H1 (cell line): Measurements from ENCODE around the gene LTC4S. TPM values are rescaled to one million over a fixed set of nuclear protein-coding genes. Genes with fewer than 3 reads are reported as not detected.

ENCODE experiments used
- CTCF ChIA-PET: fragments of 300-600 bp; sonication (Branson Sonifier 250); formaldehyde crosslinking; loops from one replicate; lab custom pipeline; 2021; ENCODE audit not compliant: partially characterized antibody; lab: Charles Lee
- POLR2A ChIA-PET: fragments of 300-600 bp; sonication (Branson Sonifier 250); formaldehyde crosslinking; loops from one replicate; lab custom pipeline; 2021; ENCODE audit warnings: inconsistent platforms; ENCODE audit not compliant: partially characterized antibody; lab: Charles Lee
- DNase-seq, 2 experiments: peaks; one replicate each; pipeline versions ENCODE4 v3.0.0 to v3.0.0-alpha.2; 2010 to 2022; ENCODE audit warnings: low spot score in 2 of 2, low read depth in 1 of 2, mixed read lengths in 1 of 2
- FAIRE-seq: peaks from 2 replicates; lab custom pipeline; 2011; peaks lifted over from hg19 to GRCh38; lab: Jason Lieb, UNC
- H2AFZ ChIP-seq: 2 replicates; pipeline ENCODE4 v1.8.1; 2012; ENCODE audit warnings: low read length, inconsistent platforms
- H2AK5ac ChIP-seq: 2 replicates; pipeline ENCODE4 v1.6.1; 2013; ENCODE audit warnings: low read depth, low read length
- H2BK120ac ChIP-seq: replicated peaks from 2 replicates; pipeline ENCODE3; 2013; ENCODE audit warnings: low read depth, low read length, inconsistent platforms
- H2BK12ac ChIP-seq: 2 replicates; pipeline ENCODE4 v1.6.1; 2013; ENCODE audit warnings: low read depth, low read length
- H2BK15ac ChIP-seq: 2 replicates; pipeline ENCODE4 v1.6.1; 2013; ENCODE audit warnings: low read length
- H2BK20ac ChIP-seq: 2 replicates; pipeline ENCODE4 v1.6.1; 2013; ENCODE audit warnings: low read length
- H2BK5ac ChIP-seq: 2 replicates; pipeline ENCODE4 v1.6.1; 2013; ENCODE audit warnings: low read depth, low read length
- H3K14ac ChIP-seq: 2 replicates; pipeline ENCODE4 v1.6.1; 2013; ENCODE audit warnings: inconsistent platforms; ENCODE audit not compliant: insufficient read length
- H3K18ac ChIP-seq: 2 replicates; pipeline ENCODE4 v1.6.1; 2013; ENCODE audit warnings: low read length; ENCODE audit errors: extremely low read depth
- H3K23ac ChIP-seq: 2 replicates; pipeline ENCODE4 v1.6.1; 2013; ENCODE audit warnings: inconsistent platforms; ENCODE audit not compliant: insufficient read length
- H3K23me2 ChIP-seq: 2 replicates; pipeline ENCODE4 v1.6.1; 2013; ENCODE audit warnings: low read depth, low read length
- H3K27ac ChIP-seq: 2 replicates; pipeline ENCODE4 v1.6.1; 2011; ENCODE audit warnings: low read depth, low read length, inconsistent platforms
- H3K27me3 ChIP-seq, 4 experiments: replicated peaks in 1 of 4; 1 replicate in 1 of 4; 2 replicates in 3 of 4; pipeline versions ENCODE4 v1.6.1 to v1.8.1; 2011 to 2013; ENCODE audit warnings: low read length in 3 of 4, mild to moderate bottlenecking in 3 of 4, inconsistent platforms in 2 of 4, mixed read lengths in 2 of 4, moderate library complexity in 1 of 4; ENCODE audit not compliant: control insufficient read depth in 3 of 4, insufficient read depth in 3 of 4; ENCODE audit errors: extremely low read depth in 1 of 4
- H3K36me3 ChIP-seq, 4 experiments: 2 replicates each; pipeline versions ENCODE4 v1.6.1 to v1.8.1; 2011 to 2013; ENCODE audit warnings: mild to moderate bottlenecking in 4 of 4, low read length in 3 of 4, moderate library complexity in 2 of 4, control low read depth in 1 of 4, inconsistent platforms in 1 of 4; ENCODE audit not compliant: insufficient read depth in 4 of 4, control insufficient read depth in 2 of 4
- H3K4ac ChIP-seq: replicated peaks from 2 replicates; pipeline ENCODE3; 2013; ENCODE audit warnings: low read length, low read depth, mixed read lengths, inconsistent platforms; ENCODE audit not compliant: insufficient read length
- H3K4me1 ChIP-seq, 4 experiments: replicated peaks in 1 of 4; 1 replicate in 1 of 4; 2 replicates in 3 of 4; pipeline versions ENCODE4 v1.6.1 to v1.8.1; 2011 to 2013; ENCODE audit warnings: low read length in 3 of 4, inconsistent platforms in 2 of 4, mixed read lengths in 1 of 4; ENCODE audit not compliant: insufficient read depth in 4 of 4, control insufficient read depth in 3 of 4
- H3K4me2 ChIP-seq, 2 experiments: 2 replicates each; pipeline versions ENCODE4 v1.6.1 to v1.8.1; 2011 to 2013; ENCODE audit warnings: low read depth in 2 of 2, low read length in 2 of 2, control low read depth in 1 of 2, inconsistent platforms in 1 of 2, mild to moderate bottlenecking in 1 of 2; ENCODE audit not compliant: insufficient read depth in 1 of 2
- H3K4me3 ChIP-seq, 4 experiments: fragments of 200-600, 300-600 bp in 1 of 4; sonication (generic), shearing (Covaris generic), sonication (Bioruptor Twin) in 1 of 4; 2 replicates each; pipeline versions ENCODE4 v1.5.1 to v1.8.1; 2011 to 2016; ENCODE audit warnings: low read length in 4 of 4, low read depth in 3 of 4, control low read depth in 2 of 4, inconsistent platforms in 2 of 4, mild to moderate bottlenecking in 2 of 4, mixed read lengths in 1 of 4, moderate library complexity in 1 of 4; ENCODE audit not compliant: insufficient read depth in 2 of 4; ENCODE audit errors: extremely low read depth in 1 of 4
- H3K56ac ChIP-seq: replicated peaks from 2 replicates; pipeline ENCODE3; 2013; ENCODE audit warnings: low read depth, mild to moderate bottlenecking, mixed read lengths, low read length, inconsistent platforms; ENCODE audit not compliant: insufficient read length
- H3K79me1 ChIP-seq: 2 replicates; pipeline ENCODE4 v1.6.1; 2013; ENCODE audit warnings: low read depth, low read length, control low read depth
- H3K79me2 ChIP-seq, 2 experiments: 2 replicates each; pipeline versions ENCODE4 v1.6.1 to v1.8.1; 2012 to 2013; ENCODE audit warnings: low read length in 2 of 2, mild to moderate bottlenecking in 2 of 2, inconsistent platforms in 1 of 2; ENCODE audit not compliant: insufficient read depth in 2 of 2, control insufficient read depth in 1 of 2
- H3K9ac ChIP-seq, 4 experiments: replicated peaks in 1 of 4; 1 replicate in 1 of 4; 2 replicates in 3 of 4; pipeline versions ENCODE4 v1.6.1 to v1.8.1; 2011 to 2013; ENCODE audit warnings: low read depth in 3 of 4, low read length in 3 of 4, control low read depth in 2 of 4, mild to moderate bottlenecking in 2 of 4, moderate library complexity in 2 of 4, inconsistent platforms in 1 of 4; ENCODE audit errors: extremely low read depth in 1 of 4
- H3K9me3 ChIP-seq, 2 experiments: 2 replicates each; pipeline versions ENCODE4 v1.6.1 to v1.8.1; 2012 to 2013; ENCODE audit warnings: mild to moderate bottlenecking in 2 of 2, moderate library complexity in 2 of 2, control low read depth in 1 of 2, inconsistent platforms in 1 of 2, low read depth in 1 of 2, low read length in 1 of 2, mixed read lengths in 1 of 2; ENCODE audit not compliant: insufficient read depth in 2 of 2
- H4K20me1 ChIP-seq, 2 experiments: replicated peaks in 1 of 2; 2 replicates each; pipeline versions ENCODE3 to v1.8.1; 2011 to 2013; ENCODE audit warnings: inconsistent platforms in 2 of 2, low read length in 2 of 2, mild to moderate bottlenecking in 1 of 2; ENCODE audit not compliant: insufficient read depth in 2 of 2, control insufficient read depth in 1 of 2
- H4K5ac ChIP-seq: 2 replicates; pipeline ENCODE4 v1.6.1; 2013; ENCODE audit warnings: low read length, low read depth, mixed read lengths, inconsistent platforms; ENCODE audit not compliant: insufficient read length
- H4K8ac ChIP-seq: 2 replicates; pipeline ENCODE4 v1.8.0; 2013; ENCODE audit warnings: mild to moderate bottlenecking, moderate library complexity, low read length, inconsistent platforms; ENCODE audit not compliant: insufficient read depth; ENCODE audit errors: extremely low read depth
- H4K91ac ChIP-seq: replicated peaks from 2 replicates; pipeline ENCODE3; 2013; ENCODE audit warnings: low read length, mixed read lengths, inconsistent platforms; ENCODE audit not compliant: insufficient read length
- CBX5 ChIP-seq: fragments of 300-800, 300-1000 bp; sonication (generic); IDR thresholded peaks from 2 replicates; pipeline ENCODE4 v1.7.1; 2016; ENCODE audit warnings: antibody characterized with exemption, low read length, low read depth
- CBX8 ChIP-seq: fragments of 300-800, 300-1000 bp; sonication (generic); IDR thresholded peaks from 2 replicates; pipeline ENCODE4 v1.7.1; 2016; ENCODE audit warnings: low read depth, low read length, borderline replicate concordance
- CEBPB ChIP-seq: IDR thresholded peaks from 2 replicates; pipeline ENCODE4 v1.6.1; 2012; ENCODE audit warnings: low read depth, low read length
- CREB1 ChIP-seq: IDR thresholded peaks from 2 replicates; pipeline ENCODE4 v1.6.1; 2012; ENCODE audit warnings: inconsistent platforms
- EGR1 ChIP-seq: IDR thresholded peaks from 2 replicates; pipeline ENCODE4 v1.6.1; 2011; ENCODE audit warnings: low read depth, low read length, borderline replicate concordance
- HDAC2 ChIP-seq, 2 experiments: fragments of 300-600 bp in 1 of 2; sonication (generic) in 1 of 2; IDR thresholded peaks; 2 replicates each; pipeline ENCODE4 v1.6.1; 2011 to 2012; ENCODE audit warnings: low read depth in 2 of 2, low read length in 2 of 2, mild to moderate bottlenecking in 2 of 2, moderate library complexity in 2 of 2, borderline replicate concordance in 1 of 2, inconsistent platforms in 1 of 2
- HDAC6 ChIP-seq: IDR thresholded peaks from one replicate; pipeline ENCODE4 v1.7.1; 2012; ENCODE audit warnings: low read depth, mild to moderate bottlenecking, inconsistent platforms, low read length, moderate library complexity
- JUN ChIP-seq: IDR thresholded peaks from 2 replicates; pipeline ENCODE4 v1.6.1; 2011; ENCODE audit warnings: low read depth, mild to moderate bottlenecking, improper control_type of control experiment, low read length
- MAFK ChIP-seq: IDR thresholded peaks from 2 replicates; pipeline ENCODE4 v1.6.1; 2012; ENCODE audit warnings: low read depth, mild to moderate bottlenecking, improper control_type of control experiment, low read length
- PHF8 ChIP-seq: fragments of 200-600 bp; sonication (generic); conservative IDR thresholded peaks from 2 replicates; pipeline ENCODE4 v1.7.1; 2012; ENCODE audit warnings: low read depth, mild to moderate bottlenecking, inconsistent platforms, low read length, moderate library complexity
- POU5F1 ChIP-seq: IDR thresholded peaks from 2 replicates; pipeline ENCODE4 v1.6.1; 2011; ENCODE audit warnings: low read depth, mild to moderate bottlenecking, low read length, moderate library complexity
- RBBP5 ChIP-seq: IDR thresholded peaks from 2 replicates; pipeline ENCODE4 v1.7.1; 2012; ENCODE audit warnings: low read depth, mild to moderate bottlenecking, inconsistent platforms, low read length, moderate library complexity, borderline replicate concordance
- SP1 ChIP-seq: IDR thresholded peaks from 2 replicates; pipeline ENCODE4 v1.6.1; 2011; ENCODE audit warnings: low read depth, low read length
- SP4 ChIP-seq: IDR thresholded peaks from 2 replicates; pipeline ENCODE4 v1.6.1; 2012; ENCODE audit warnings: low read length, inconsistent platforms
- SUZ12 ChIP-seq: fragments of 200-600 bp; sonication (generic); IDR thresholded peaks from 2 replicates; pipeline ENCODE4 v1.6.1; 2012; ENCODE audit warnings: mild to moderate bottlenecking, inconsistent platforms, low read length, moderate library complexity, mixed read lengths
- ZNF274 ChIP-seq: IDR thresholded peaks from 2 replicates; pipeline ENCODE4 v1.7.0; 2012; ENCODE audit warnings: low read length, borderline replicate concordance; ENCODE audit errors: extremely low read depth
- WGBS, 2 experiments: shearing (Covaris generic) in 1 of 2; methylation state at CpG; one replicate each; pipeline versions ENCODE4 v1.1.6 to v1.1.7; 2013 to 2015; ENCODE audit warnings: low lambda C conversion rate in 2 of 2, mixed read lengths in 2 of 2, inconsistent platforms in 1 of 2, low coverage in 1 of 2, missing lambda C conversion rate in 1 of 2; ENCODE audit not compliant: insufficient replicate concordance in 2 of 2, insufficient coverage in 1 of 2, insufficient read length in 1 of 2; ENCODE audit errors: extremely low coverage in 1 of 2, missing lambda C conversion rate in 1 of 2; 5-methylcytosine and 5-hydroxymethylcytosine counted together
- polyA plus RNA-seq, 7 experiments: library from polyadenylated mRNA; depleted of rRNA in 3 of 7; stranded (reverse) in 5 of 7; unstranded in 2 of 7; fragments of >200 nt in 5 of 7; fragments of 200-250 nt in 2 of 7; gene quantifications; 1 replicate in 5 of 7; 2 replicates in 1 of 7; 4 replicates in 1 of 7; pipeline versions ENCODE4 v1.2.1 to v1.2.3, GENCODE V29; 2011 to 2013; ENCODE audit warnings: missing spikeins in 2 of 7, mixed read lengths in 2 of 7
- total RNA-seq: library from RNA; stranded (reverse); fragmentation: NEBNext Ultra II Directional; extraction: Animal tissue kit (Norgen Biotek cat#: 25700); gene quantifications from 2 replicates; pipeline ENCODE4 v1.2.1, GENCODE V29; 2021

LTC4S gene
- total and polyA plus RNA-seq, 2 of the 8 experiments (the other 6 are each of a cell fraction or from before 2014, with no cell fraction given) = 2.2 to 3.7 TPM

DNA sequence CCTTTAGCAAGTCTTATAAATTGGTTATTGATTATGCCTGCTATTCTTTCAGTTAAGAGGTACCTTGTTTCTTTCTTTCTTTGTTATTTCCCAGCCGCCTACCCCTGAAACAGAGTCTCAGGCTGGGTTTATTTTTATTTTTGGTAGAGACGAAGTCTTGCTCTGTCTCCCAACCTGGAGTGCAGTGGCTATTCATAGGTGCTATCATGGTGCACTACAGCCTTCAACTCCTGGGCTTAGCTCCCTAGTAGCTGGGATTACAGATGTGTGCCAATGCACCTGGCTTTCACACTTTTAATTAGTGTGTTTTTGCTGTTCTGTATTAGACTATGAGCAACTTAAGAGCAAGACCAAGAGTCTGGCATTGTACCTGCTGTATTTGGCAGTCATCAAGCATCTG is 46.9 kb upstream of the LTC4S start:
- no peak overlapping the region for H3K4me2 ChIP-seq
- H3K14ac ChIP-seq = no peak overlapping the region
- no peak overlapping the region for H2BK5ac ChIP-seq
- H3K4me1 ChIP-seq = no peaks in the 10 kb centered on the region; a peak in 1 of 7 replicates
- H2AK5ac ChIP-seq = no peak overlapping the region
- no peak overlapping the region for H4K91ac ChIP-seq
- H3K4me3 ChIP-seq = no peak overlapping the region
- no peaks in the 10 kb centered on the region for H3K9me3 ChIP-seq
- H3K27ac ChIP-seq = no peak overlapping the region
- no peaks in the 10 kb centered on the region for H3K23me2 ChIP-seq
- H2BK120ac ChIP-seq = no peak overlapping the region
- no peak overlapping the region for H3K56ac ChIP-seq
- H3K9ac ChIP-seq = no peak overlapping the region
- CTCF ChIA-PET = no interaction called here
- no peak overlapping the region for H3K18ac ChIP-seq
- H2BK15ac ChIP-seq = no peak overlapping the region
- FAIRE-seq (no peak), DNase-seq (no peak)
- peaks cover 0 to 3% (median 1%) of the 10 kb centered on the region in 4 experiments; a peak in 2 of 8 replicates for H3K36me3 ChIP-seq
- H3K27me3 ChIP-seq = no peaks in the 10 kb centered on the region
- H4K5ac ChIP-seq = no peak overlapping the region
- H3K23ac ChIP-seq = no peak overlapping the region
- H2AFZ ChIP-seq = no peak overlapping the region
- WGBS, 2 experiments = 86% methylated on average over 2 of the region's 2 CpGs; no CpG with 5 or more reads in 1 of the 2 experiments
- H4K20me1 ChIP-seq = peaks cover 2 to 14% of the 10 kb centered on the region in 2 experiments
- H2BK20ac ChIP-seq = no peak overlapping the region
- no peak overlapping the region for H2BK12ac ChIP-seq
- H3K79me2 ChIP-seq = peaks cover 4 to 90% of the 10 kb centered on the region in 2 experiments
- POLR2A ChIA-PET = interaction anchor here (0.9 kb wide), 1 partner anchor 12 kb away, joined by 4 read pairs; no protein-coding TSS in a partner anchor
- H3K4ac ChIP-seq = no peak overlapping the region
- H4K8ac ChIP-seq = no peak overlapping the region
- peaks cover 10% of the 10 kb centered on the region for H3K79me1 ChIP-seq
- no peak for TF ChIP-seq SUZ12
- TF ChIP-seq PHF8 = no peak
- TF ChIP-seq EGR1 = no peak
- no peak for TF ChIP-seq HDAC6
- no peak for TF ChIP-seq ZNF274
- TF ChIP-seq JUN = no peak
- TF ChIP-seq RBBP5 = no peak
- no peak for TF ChIP-seq SP1
- no peak for TF ChIP-seq POU5F1
- TF ChIP-seq CEBPB = no peak
- TF ChIP-seq CBX8 = no peak
- no peak for TF ChIP-seq MAFK
- TF ChIP-seq CBX5 = no peak
- TF ChIP-seq SP4 = no peak
- TF ChIP-seq HDAC2 (IDR thresholded peaks at IDR 0.05; ENCODE audit: borderline replicate concordance in 1 of 2, low read depth in 2 of 2, low read length in 2 of 2) = no peak
- no peak for TF ChIP-seq CREB1
